ENCODE results near the gene XYLT1.

XYLT1 gene

DNA sequence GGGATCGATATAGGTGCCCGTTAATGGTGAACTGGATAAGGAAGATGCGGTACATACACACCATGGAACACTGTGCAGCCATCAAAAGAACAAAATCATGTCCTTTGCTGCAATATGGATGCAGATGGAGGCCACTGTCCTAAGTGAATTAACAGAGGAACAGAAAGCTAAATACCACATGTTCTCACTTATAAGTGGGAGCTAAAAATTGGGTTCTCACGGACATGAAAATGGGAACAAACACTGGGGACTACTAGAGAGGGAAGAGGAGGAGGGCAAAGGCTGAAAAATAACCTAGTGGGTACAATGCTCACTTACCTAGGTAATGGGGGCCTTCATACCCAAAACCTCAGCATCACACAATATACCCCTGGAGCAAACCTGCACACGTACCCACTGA is 302.6 kb downstream of the XYLT1 start:
- ATAC-seq, result no peak

DNA sequence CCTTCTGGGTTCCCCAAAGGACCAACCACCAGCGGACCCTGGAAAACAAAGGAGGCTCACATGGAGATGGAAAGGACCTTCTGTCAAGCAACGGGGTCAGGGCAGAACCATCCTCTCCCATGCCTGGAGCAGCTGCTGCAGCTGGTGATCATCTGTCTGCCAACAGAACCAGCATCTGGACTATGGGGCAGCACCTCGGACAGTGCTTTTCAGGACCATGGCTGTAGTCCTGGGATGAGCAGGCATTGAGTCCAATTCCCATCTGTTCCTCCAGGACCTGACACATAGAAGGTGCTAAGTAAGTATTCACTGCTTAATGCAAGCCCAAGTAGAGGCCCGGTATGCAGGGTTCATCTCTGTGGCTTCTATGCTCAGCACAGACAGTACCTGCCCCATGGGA is 304.7 kb downstream of the XYLT1 start:
- ATAC-seq, result no peak

DNA sequence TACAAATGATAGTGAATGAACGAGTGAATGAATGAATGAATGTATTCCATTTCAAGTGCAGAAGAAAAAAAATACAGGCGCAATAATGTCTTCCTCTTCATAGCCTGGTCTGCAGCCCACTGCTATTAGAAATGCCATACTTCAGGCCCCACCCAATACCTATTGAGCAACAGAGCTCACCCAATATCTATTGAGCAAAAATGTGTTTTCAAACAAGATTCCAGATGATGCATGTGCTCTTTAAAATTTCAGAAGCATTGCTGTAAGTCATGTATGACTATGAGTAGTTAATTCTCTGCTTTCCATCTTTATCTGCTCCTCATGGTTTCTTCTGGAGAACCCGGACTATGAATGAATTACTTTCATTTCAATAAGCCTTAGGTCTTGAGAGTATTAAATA is 308.2 kb downstream of the XYLT1 start:
- no peak for ATAC-seq

DNA sequence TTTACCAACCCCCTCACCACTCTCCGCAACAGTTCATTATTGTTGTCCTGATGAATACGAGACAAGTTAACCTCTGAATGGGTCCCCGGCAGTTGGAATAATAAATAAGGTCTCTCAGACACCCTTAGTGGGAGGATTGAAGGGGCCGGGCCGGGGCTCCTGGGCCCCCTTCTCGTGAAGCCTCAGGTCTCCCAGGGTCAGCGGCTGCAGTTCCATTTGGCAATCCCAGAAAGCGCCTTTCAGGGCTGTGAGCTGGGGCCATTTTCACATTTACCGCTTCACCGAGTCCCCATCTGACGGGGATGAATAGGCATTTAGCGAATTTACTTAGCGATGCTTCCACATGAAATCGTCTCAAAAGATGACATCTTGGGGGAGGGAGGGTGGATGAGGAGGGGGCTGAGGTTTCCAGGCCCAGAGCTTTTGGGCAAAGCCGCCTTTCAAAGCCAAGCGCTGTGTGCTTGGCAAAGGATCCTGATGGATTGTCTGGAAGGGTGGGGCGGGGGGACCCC is 309.8 kb downstream of the XYLT1 start:
- no peak for ATAC-seq

DNA sequence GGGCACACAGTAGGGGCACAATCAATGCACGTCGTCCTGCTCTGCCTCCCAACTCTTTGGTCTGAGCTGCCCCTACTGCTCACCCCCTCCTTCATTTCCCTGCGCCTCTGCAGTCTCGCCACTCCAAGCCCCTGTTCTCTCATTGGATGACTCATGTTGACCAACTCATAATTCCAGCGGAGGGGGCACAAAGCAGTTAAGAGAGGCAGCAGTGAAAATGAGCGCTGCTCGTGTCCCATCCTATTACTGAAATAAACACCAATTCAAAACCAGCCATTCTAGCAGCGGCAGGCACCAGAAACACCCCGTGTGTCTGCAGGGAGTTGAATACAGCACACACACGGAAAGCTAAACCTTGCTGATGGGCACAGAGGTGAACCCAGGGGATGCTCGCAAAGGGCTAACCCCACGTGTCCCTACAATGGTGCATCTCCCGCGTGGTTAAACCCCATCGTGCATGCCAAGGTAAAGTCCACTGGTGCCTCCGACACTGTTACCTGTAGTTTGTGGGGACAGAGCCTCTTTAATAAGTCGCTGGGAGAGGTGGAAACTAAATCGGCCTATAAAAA is 310.4 kb downstream of the XYLT1 start:
- no peak for ATAC-seq

DNA sequence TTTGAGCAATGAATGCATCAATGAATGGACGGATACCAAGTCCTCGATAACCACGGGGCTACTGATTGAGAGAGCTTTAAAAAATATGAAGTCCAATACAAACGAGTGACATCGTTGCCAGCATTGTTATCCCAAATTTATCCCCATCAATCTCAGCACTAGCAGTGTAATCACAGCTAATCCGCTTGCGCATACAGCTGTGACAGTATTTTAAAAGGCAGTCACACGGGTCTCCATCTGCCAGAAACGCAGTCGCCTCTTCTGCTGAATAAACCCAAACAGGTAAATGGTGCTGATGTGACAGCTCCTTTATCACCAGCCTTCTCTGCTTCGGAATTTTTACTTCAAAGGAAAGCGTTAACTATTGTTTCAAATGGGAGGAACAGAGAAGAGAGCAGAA is 311.1 kb downstream of the XYLT1 start:
- no peak for ATAC-seq

DNA sequence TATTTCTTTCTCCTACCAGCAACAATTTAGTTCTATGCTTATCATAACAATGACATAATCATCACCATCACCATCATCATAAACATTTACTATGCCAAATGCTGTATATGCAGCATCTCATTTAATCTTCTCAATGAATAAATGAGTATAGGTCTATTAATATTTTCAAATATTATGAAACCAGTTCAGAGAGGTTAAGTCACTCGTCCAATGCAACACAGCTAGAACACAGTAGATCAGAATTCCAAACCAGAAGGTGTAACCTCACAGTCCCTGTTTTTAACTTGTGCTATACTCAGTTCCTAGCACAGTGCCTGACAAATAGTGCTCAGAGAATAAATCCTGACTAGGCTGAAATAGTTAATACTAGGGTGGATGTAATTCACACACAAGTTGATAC is 314.8 kb downstream of the XYLT1 start:
- no peak for ATAC-seq

DNA sequence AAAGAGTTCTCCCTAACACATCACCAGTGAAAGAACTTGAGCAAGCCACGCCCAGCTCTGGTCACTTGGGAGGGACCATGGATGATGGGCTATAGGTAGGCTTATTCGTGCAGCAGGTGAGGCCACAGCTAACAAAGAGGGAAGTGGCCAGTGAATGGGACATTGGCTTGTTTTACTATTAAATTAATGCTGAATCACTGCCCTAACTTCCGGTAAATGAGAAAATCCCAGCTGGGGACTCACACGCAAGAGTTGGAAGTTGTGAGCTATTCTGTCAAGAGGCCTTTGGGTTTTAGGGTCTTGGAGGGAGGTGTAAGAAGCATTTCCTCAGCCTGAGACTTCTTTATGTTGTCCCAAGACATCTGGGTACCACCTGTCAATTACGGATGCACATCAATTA is 315.3 kb downstream of the XYLT1 start:
- no peak for ATAC-seq

DNA sequence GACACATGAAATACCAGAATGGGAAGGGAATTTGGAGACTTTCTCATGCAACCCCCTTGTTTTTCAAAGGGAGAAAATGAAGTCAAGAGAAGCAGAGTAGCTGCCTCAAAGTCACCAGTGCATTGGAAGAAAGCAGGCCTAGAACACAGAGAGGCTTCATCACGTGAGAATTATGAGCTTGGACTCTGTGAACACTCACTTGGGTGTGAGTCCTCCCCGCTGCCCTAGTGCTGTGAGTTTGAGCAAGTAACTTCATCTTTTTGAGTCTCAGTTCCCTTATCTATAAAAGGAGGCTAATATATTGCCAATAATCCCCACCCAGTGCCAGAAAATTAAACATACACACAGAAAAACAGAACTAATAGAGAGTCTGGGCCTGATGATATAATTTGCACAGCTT is 315.8 kb downstream of the XYLT1 start:
- ATAC-seq, result no peak

DNA sequence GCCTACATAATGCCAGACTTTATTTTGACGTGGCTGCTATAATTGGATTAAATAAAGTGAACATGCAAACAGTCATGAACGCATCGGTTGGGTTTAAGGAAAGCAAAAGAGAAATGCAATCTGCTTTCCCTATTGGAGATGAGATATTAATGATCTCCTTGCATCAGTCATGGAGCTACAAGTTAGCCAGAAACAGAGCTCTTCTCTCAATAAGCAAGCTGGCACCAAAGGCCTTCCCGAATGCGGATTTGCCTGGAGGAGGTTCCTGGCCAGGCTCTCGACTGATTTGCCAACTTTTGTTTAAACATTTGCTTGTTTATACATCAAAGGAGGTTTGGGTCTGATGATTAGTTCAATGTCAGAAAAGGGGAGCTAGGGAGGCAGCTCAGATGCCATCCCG is 318.4 kb downstream of the XYLT1 start:
- no peak for ATAC-seq

DNA sequence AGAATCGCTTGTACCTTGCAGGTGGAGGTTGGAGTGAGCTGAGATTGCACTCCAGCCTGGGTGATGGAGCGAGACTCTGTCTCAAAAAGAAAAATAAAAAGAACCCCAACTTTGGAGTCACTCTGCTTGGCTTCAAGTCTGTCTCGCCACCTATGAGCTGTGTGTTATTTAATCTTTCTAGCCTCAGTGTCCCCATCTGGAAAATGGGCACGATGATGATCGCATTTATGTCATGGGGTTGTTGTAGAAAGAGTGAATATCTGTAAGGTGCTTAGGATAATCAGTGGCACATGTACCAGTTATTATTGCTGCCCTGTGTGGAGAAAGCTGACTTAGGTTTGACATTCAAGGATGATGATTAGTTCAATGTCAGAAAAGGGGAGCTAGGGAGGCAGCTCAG is 319.4 kb downstream of the XYLT1 start:
- ATAC-seq, result no peak

DNA sequence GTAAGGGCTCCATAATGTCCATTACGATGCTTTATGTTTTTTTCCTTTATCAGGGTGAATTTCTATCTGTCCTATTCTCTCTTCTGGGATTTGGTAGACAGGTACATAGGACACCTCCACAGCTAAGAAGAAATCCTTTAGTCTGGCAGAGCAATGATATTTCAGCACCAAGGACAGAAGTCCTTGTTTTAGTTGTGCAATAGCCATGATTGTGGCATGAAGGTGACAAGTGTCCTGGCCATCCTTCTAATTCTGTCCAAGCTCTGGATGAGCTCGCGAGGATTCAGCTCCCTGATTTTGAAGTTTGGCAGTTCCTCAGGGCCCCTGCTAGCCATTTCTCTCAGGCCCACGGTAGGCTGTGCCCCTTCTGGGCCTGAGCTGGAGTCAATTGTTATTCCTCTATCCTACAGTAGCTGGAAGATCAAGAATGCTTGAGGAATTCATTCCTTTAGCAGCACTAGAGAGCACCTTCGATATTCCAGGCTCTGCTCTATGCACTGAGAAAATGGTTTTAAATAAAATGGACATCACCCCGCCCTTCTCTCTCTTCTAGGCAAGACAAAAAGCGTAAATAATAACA is 320.8 kb downstream of the XYLT1 start:
- no peak for ATAC-seq

DNA sequence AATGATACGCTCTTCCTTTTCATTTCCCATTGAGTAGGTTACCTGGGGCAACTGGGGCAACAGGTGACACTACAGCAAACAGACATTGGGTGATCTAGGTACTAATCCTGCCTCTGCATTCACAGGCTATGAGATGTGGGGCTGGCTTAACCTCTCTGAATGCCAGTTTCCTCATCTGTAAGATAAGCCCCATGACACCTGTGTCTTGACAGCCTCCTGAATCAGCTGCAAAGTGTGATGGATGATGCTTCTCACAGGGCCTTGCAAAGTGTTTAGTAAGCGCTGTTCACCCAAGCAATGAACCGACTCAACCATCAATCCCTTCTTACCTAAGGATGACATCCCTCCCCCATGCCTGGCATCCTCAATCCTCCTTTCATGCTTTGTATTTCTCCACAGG is 322.8 kb downstream of the XYLT1 start:
- no peak for ATAC-seq

DNA sequence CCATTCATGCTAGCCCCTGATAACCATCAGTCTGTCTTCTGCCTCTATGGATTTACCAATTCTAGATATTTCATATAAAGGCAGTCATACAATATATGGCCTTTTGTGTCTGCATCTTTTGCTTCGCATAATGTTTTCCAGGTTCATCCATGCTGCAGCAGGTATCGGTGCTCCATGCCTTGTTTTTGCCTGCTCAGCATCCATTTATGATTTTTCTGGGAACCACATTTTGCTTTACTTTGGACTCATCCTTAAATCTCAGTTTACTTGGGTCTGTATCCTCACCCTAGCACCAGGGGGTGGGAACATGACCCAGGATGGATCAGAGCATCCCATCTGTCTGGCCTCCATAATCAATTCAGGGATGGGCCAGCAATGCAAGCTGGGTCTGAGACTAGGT is 325.7 kb downstream of the XYLT1 start:
- ATAC-seq, result no peak

DNA sequence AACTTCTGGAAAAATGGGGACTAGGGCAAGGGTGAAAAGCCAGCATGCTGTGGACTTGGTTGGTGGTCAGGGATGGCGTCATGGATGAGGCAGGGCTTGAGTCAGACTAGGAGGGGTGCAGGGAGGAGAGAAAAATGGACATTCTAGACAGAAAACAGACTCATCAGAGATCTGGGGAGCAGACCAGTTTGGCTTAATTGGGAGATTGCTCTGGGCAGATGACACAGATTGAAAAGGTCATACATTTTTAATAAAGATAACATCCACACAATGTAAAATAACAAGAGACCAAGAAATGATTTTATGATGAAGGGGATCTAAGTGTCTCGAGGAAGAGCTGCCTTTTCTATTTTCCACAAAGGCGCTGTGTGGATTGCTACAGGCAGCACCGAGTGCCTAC is 326.3 kb downstream of the XYLT1 start:
- ATAC-seq, result no peak

DNA sequence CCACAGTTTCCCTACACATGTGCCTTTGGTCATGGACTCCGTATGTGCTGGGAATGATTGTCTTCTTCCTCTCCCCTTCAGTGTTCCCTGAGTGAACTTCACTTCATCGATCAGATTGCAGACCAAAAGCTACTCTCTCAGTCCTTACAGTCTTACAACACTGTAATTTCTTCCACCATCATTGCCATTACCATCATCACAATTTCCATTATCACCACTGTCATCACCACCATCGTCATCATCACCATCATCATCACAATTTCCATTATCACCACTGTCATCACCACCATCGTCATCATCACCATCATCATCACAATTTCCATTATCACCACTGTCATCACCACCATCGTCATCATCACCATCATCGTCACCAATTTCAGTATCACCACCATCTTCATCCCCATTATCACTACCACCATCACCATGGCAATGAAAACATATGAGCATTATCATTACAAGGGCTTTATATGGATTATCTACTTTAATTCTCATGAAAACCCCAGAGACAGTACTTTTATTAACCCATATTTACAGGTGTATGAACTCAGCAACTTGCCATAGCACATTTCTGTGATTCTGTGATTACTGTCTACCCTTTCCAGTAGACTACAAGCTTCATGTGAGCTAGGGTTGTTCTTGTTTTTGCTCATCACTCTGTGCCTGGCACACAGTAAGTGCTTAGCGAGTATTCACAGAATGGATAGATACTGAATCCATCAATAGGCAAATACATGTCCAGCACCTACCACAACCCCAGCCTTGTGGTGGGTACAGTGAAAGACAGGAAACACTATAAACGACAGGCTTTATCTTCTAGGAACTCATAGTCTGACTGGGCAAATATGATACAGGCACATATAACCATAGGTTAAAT is 327.0 kb downstream of the XYLT1 start:
- ATAC-seq, result peak; percentile 38 to 51

DNA sequence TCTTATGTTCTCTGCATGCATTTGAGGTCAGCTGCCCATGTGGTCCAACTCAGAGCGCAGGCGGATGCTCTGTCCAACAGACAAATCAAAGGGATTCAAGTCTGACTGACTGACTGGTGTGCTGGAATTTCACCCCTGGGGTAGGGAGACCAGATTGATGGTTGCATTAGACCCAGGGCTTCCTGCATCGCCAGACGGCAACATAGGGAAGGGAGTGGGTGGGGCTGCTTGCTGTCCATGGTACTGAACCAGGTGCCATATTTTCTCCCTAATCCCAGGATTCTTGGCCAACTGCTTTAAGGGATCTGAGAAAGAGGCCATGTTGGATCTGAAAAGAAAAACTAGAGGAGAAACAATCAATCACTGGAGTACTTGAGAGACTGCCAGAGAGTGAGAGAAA is 332.0 kb downstream of the XYLT1 start:
- no peak for ATAC-seq

DNA sequence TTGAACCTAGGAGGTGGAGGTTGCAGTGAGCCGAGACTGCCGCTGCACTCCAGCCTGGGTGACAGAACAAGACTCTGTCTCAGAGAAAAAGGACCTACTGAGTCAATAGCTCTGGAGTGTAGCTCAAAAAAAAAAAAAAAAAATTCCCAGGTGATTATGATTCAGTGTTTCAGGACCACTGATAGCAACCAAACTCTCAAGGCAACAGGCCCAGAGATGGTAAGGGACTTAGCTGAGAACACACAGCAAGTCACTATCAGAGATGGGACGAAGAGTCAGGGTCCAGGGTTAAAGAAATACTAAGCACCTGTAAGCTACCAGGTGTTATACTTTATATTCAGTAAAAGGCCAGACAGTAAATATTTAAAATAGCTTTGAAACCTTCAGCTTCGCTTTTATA is 335.3 kb downstream of the XYLT1 start:
- no peak for ATAC-seq

DNA sequence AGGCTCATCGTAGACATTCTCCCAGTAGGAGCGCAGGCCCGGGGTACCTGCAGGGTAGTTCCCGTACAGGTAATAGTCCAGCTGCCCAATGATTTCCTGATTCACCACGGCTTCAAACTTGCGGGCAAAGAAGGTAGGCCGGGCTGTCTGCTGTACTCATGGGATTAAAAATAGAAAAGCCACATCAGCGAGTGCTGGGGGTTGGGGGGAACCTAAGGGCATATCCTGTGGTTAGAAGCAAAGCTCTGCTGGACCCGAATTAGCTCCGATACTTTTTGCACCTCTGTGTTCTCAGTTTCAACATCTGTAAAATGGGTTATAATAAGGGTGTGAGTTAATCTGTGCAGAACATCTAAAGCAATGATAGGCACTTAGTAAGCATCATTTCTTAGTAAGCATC is 336.2 kb downstream of the XYLT1 start:
- ATAC-seq, result peak in 1 of 2 donors; percentile 44

DNA sequence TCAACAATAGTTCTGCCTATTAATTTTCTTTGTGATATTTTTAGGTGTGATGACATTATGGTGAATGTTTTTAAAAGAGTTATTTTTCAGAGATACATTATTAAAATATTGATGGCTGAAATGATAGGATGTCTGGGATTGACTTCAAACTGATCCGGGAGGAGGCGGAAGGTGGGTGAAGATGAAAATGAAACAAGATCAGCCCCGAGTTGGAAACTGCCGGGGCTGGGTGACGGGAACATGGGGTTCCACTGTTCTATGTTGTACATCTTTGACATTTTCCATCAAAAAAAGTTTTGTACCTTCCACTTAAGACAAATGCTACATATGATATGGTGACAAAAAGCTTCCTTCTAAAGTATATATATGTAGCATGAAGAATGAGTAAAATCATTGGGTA is 336.9 kb downstream of the XYLT1 start:
- no peak for ATAC-seq

DNA sequence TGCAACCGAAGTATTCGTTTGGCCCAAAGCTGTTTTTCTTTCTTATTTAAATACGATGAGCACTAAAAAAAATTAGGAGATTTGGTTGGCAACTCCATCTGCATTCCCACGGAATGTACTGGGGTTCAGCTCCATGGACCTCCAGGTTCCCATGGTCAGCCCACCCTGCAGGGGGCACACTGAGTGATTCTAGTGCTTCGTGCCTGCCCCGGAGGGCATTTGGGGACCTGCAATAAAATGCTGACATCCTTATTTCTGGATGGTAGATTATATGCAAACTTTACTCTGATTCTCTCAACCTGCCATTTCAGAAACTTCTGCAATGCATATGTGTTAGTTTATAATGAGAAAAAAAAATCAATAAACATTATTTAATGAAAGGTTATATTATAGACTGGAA is 339.4 kb downstream of the XYLT1 start:
- no peak for ATAC-seq

DNA sequence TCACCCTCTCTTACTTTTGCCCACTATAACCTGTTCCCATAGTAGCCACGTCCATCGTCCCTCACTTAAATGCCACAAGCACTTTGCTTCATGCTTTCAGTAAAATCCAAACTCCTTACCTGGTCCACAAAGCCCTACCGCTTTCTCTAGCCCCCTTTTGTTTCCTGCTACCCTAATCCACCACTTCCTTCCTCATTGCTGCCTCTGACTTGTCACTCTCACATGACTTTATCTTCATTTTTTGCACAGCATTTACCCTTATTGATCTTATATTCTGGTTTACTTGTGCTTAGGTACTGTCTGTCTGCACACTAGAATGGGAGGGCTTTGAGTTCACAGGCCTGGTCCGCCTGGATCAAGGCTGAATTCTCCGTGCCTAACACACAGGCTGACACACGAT is 340.0 kb downstream of the XYLT1 start:
- ATAC-seq, result no peak

DNA sequence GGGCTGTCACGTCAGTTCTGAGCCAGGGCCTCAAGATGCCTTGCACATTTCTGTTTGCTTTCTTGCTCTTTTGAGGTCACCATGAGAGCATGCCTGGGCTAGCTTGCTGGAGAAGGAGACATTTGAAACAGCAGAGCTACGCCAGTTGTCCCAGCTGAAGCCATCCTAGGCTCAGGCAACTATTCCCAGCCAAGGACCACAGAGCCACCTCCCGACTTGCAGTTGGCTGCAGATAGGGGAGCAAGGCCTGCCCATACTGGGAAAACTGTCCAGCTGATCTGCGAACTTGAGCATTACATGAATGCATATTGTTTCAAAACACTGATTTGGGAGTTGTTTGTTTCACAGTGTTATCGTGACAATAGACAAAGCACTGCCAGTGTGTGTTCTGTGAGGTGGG is 340.8 kb downstream of the XYLT1 start:
- ATAC-seq, result no peak

DNA sequence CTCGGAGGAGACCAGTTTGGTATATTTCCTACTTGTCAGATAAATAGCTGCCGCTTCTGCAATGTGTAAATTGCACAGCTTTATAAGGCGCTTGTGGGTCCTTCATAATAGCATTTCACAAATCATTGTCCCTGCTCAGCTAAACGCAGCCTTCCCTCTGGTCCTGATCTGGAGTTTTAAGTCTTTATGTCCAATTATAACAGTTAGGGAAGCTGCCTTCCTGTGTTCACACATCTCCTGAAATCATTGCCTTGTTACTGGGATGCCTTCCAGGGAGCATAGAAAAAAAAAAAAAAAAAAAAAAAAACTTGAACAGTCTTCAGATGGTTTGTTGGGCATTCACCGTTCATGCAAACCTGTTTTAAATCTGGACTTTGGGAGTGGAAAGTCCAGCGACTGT is 342.0 kb downstream of the XYLT1 start:
- no peak for ATAC-seq

All from activated CD4-positive, CD25-positive, alpha-beta regulatory T cell treated with anti-CD3 and anti-CD28 coated beads, Interleukin-2, amount 50 U/mL, for 24 hours (primary cell).